C4-2B (cell line): ENCODE results near the gene ETV6.

Experiments used
- CTCF ChIP-seq: fragments of 450-650 bp; conservative IDR thresholded peaks from 2 replicates; pipeline ENCODE4 v1.5.1; 2017; ENCODE audit warnings: mild to moderate bottlenecking
- ZFX ChIP-seq: fragments of 450-650 bp; IDR thresholded peaks from 2 replicates; pipeline ENCODE4 v1.6.1; 2017

- no peak for TF ChIP-seq CTCF
- TF ChIP-seq ZFX = no peak
Measured at GRCh38 chr12:11658791-11659190, 9.3 kb downstream of the ETV6 start.
